GM12891 (cell line): Measurements from ENCODE around the gene LIMA1.
"Not testable (repeated sequence)": the region's sequence is repeated elsewhere in the genome, so short reads cannot be mapped to it uniquely, and the experiment has no call there.

Experiments
- DNase-seq: peaks from one replicate; pipeline ENCODE4 v3.0.0; 2011; ENCODE audit warnings: low spot score; ENCODE audit not compliant: insufficient read length
- FAIRE-seq: peaks from 2 replicates; lab custom pipeline; 2011; peaks lifted over from hg19 to GRCh38; lab: Jason Lieb, UNC
- PAX5 ChIP-seq: IDR thresholded peaks from 2 replicates; pipeline ENCODE4 v1.6.1; 2011; ENCODE audit warnings: low read length, moderate library complexity, mild to moderate bottlenecking; ENCODE audit not compliant: insufficient read depth, severe bottlenecking
- POLR2A ChIP-seq: IDR thresholded peaks from 2 replicates; pipeline ENCODE4 v1.6.1; 2011; ENCODE audit warnings: low read depth, low read length, control low read depth
- POLR2AphosphoS5 ChIP-seq: IDR thresholded peaks from 2 replicates; pipeline ENCODE4 v1.6.1; 2011; ENCODE audit warnings: low read depth, low read length, control low read depth
- POU2F2 ChIP-seq: IDR thresholded peaks from 2 replicates; pipeline ENCODE4 v1.6.1; 2011; ENCODE audit warnings: low read depth, mild to moderate bottlenecking, control low read depth, low read length, moderate library complexity
- SPI1 ChIP-seq: IDR thresholded peaks from 2 replicates; pipeline ENCODE4 v1.6.1; 2011; ENCODE audit warnings: low read depth, low read length, control low read depth
- TAF1 ChIP-seq: IDR thresholded peaks from 2 replicates; pipeline ENCODE4 v1.6.1; 2011; ENCODE audit warnings: low read depth, low read length, control low read depth

LIMA1 gene

GRCh38 chr12:50313256-50313931, 30.1 kb upstream of the LIMA1 start:
- FAIRE-seq, result no peak

GRCh38 chr12:50311858-50312609, 28.7 kb upstream of the LIMA1 start:
- DNase-seq, result not testable (repeated sequence)

More at GRCh38 chr12:50313256-50313931, 30.1 kb upstream of the LIMA1 start:
- no peak for TF ChIP-seq SPI1
- no peak for DNase-seq

GRCh38 chr12:50309950-50310349, 26.6 kb upstream of the LIMA1 start:
- FAIRE-seq (no peak), DNase-seq (no peak)
- TF ChIP-seq POU2F2, result no peak
- no peak for TF ChIP-seq PAX5
- TF ChIP-seq TAF1, result no peak
- no peak for TF ChIP-seq POLR2A
- TF ChIP-seq SPI1, result no peak
- no peak for TF ChIP-seq POLR2AphosphoS5

More at GRCh38 chr12:50311858-50312609, 28.7 kb upstream of the LIMA1 start:
- not testable (repeated sequence) for FAIRE-seq

- FAIRE-seq (no peak), DNase-seq (no peak)
- TF ChIP-seq SPI1, result no peak
- TF ChIP-seq POU2F2, result no peak
- TF ChIP-seq PAX5, result no peak
- no peak for TF ChIP-seq POLR2AphosphoS5
- TF ChIP-seq POLR2A, result no peak
These were observed 19.4 kb upstream of the LIMA1 start for GRCh38 chr12:50302686-50303085.

- no peak for DNase-seq
- no peak for TF ChIP-seq SPI1
- TF ChIP-seq POU2F2, result no peak
- TF ChIP-seq PAX5, result no peak
- TF ChIP-seq POLR2A, result no peak
- TF ChIP-seq POLR2AphosphoS5, result no peak
- TF ChIP-seq TAF1, result no peak
- no peak for FAIRE-seq
These were observed 14.7 kb upstream of the LIMA1 start for GRCh38 chr12:50297996-50298395.

- DNase-seq (no peak), FAIRE-seq (no peak)
- TF ChIP-seq POU2F2, result no peak
- no peak for TF ChIP-seq POLR2AphosphoS5
- TF ChIP-seq SPI1, result no peak
- no peak for TF ChIP-seq PAX5
- no peak for TF ChIP-seq POLR2A
These were observed 13.7 kb upstream of the LIMA1 start for GRCh38 chr12:50297027-50297426.

- no peak for DNase-seq
- TF ChIP-seq SPI1, result no peak
- TF ChIP-seq POLR2A, result no peak
- no peak for TF ChIP-seq POU2F2
- TF ChIP-seq POLR2AphosphoS5, result no peak
- TF ChIP-seq PAX5, result no peak
- no peak for TF ChIP-seq TAF1
- no peak for FAIRE-seq
These were observed 13.2 kb upstream of the LIMA1 start for GRCh38 chr12:50296554-50296953.

- TF ChIP-seq POU2F2, result no peak
- TF ChIP-seq POLR2A, result no peak
- no peak for TF ChIP-seq TAF1
- no peak for TF ChIP-seq PAX5
- no peak for TF ChIP-seq POLR2AphosphoS5
- TF ChIP-seq SPI1, result no peak
- FAIRE-seq (no peak), DNase-seq (no peak)
These were observed 8.1 kb upstream of the LIMA1 start for GRCh38 chr12:50291377-50291776.

- not testable (repeated sequence) for DNase-seq, FAIRE-seq
These were observed 7.4 kb upstream of the LIMA1 start for GRCh38 chr12:50290692-50291091.

- DNase-seq (no peak), FAIRE-seq (no peak)
- TF ChIP-seq TAF1 (no peak), POLR2A (no peak), POU2F2 (no peak), POLR2AphosphoS5 (no peak), SPI1 (no peak), PAX5 (no peak)
These were observed 4.0 kb upstream of the LIMA1 start for GRCh38 chr12:50287271-50287670.
